Astrocyte (in vitro differentiated cells and primary cell): Measurements from ENCODE around the gene MALAT1. TPM values are rescaled to one million over a fixed set of nuclear protein-coding genes. Genes with fewer than 3 reads are reported as not detected.
A peak's percentile ranks its signal among the peaks of the same experiment; 100 is the strongest.
"Not testable (repeated sequence)": the region's sequence is repeated elsewhere in the genome, so short reads cannot be mapped to it uniquely, and the experiment has no call there.

Source experiments
- DNase-seq: peaks from one replicate; pipeline ENCODE4 v3.0.0-alpha.2; 2010; ENCODE audit warnings: low read depth
- FAIRE-seq: peaks from 2 replicates; lab custom pipeline; 2011; peaks lifted over from hg19 to GRCh38; lab: Jason Lieb, UNC
- H2AFZ ChIP-seq: 2 replicates; pipeline ENCODE4 v1.6.0; 2012; ENCODE audit warnings: low read depth, low read length, inconsistent platforms
- H3K27ac ChIP-seq: 2 replicates; pipeline ENCODE4 v1.5.1; 2011; ENCODE audit warnings: low read depth, low read length, inconsistent platforms
- H3K27me3 ChIP-seq: 2 replicates; pipeline ENCODE4 v1.6.0; 2011; ENCODE audit warnings: low read length, inconsistent platforms; ENCODE audit not compliant: insufficient read depth
- H3K36me3 ChIP-seq: 2 replicates; pipeline ENCODE4 v1.5.1; 2011; ENCODE audit warnings: low read length, inconsistent platforms; ENCODE audit not compliant: insufficient read depth
- H3K4me1 ChIP-seq: 2 replicates; pipeline ENCODE4 v1.5.1; 2011; ENCODE audit warnings: low read length, inconsistent platforms; ENCODE audit not compliant: insufficient read depth
- H3K4me2 ChIP-seq: 2 replicates; pipeline ENCODE4 v1.6.0; 2012; ENCODE audit warnings: low read length, inconsistent platforms
- H3K4me3 ChIP-seq: 2 replicates; pipeline ENCODE4 v1.5.1; 2011; ENCODE audit warnings: low read depth, mild to moderate bottlenecking, low read length, inconsistent platforms; ENCODE audit not compliant: insufficient read depth
- H3K79me2 ChIP-seq: 2 replicates; pipeline ENCODE4 v1.6.0; 2012; ENCODE audit warnings: mild to moderate bottlenecking, low read length, inconsistent platforms; ENCODE audit not compliant: insufficient read depth
- H3K9ac ChIP-seq: 2 replicates; pipeline ENCODE4 v1.6.0; 2012; ENCODE audit warnings: mild to moderate bottlenecking, low read length, inconsistent platforms
- H3K9me3 ChIP-seq: 2 replicates; pipeline ENCODE4 v1.5.1; 2012; ENCODE audit warnings: low read depth, mild to moderate bottlenecking, low read length, inconsistent platforms; ENCODE audit not compliant: insufficient read depth
- H4K20me1 ChIP-seq: 2 replicates; pipeline ENCODE4 v1.6.0; 2012; ENCODE audit warnings: low read length, inconsistent platforms; ENCODE audit not compliant: insufficient read depth
- H3K27ac Mint-ChIP-seq: one replicate; pipeline ENCODE4 v1.8.0; 2021; ENCODE audit warnings: mild to moderate bottlenecking, mixed read lengths; ENCODE audit not compliant: unreplicated experiment
- H3K27me3 Mint-ChIP-seq: one replicate; pipeline ENCODE4 v1.8.0; 2021; ENCODE audit warnings: low read depth, mixed read lengths; ENCODE audit not compliant: unreplicated experiment
- H3K36me3 Mint-ChIP-seq: one replicate; pipeline ENCODE4 v1.8.0; 2021; ENCODE audit warnings: low read depth, mixed read lengths; ENCODE audit not compliant: unreplicated experiment
- H3K4me1 Mint-ChIP-seq: one replicate; pipeline ENCODE4 v1.8.0; 2021; ENCODE audit warnings: low read depth, mixed read lengths; ENCODE audit not compliant: unreplicated experiment
- H3K4me3 Mint-ChIP-seq: one replicate; pipeline ENCODE4 v1.8.0; 2021; ENCODE audit warnings: mild to moderate bottlenecking, moderate library complexity, mixed read lengths; ENCODE audit not compliant: unreplicated experiment
- H3K9me3 Mint-ChIP-seq: one replicate; pipeline ENCODE4 v1.8.0; 2021; ENCODE audit warnings: mild to moderate bottlenecking, mixed read lengths; ENCODE audit not compliant: unreplicated experiment
- EZH2 ChIP-seq: IDR thresholded peaks from 2 replicates; pipeline ENCODE4 v1.6.1; 2012; ENCODE audit warnings: mild to moderate bottlenecking, low read length, inconsistent platforms; ENCODE audit not compliant: insufficient read depth
- total RNA-seq: library from RNA; stranded (reverse); gene quantifications from 2 replicates; pipeline ENCODE4 v1.2.1, GENCODE V29; 2021
- TF ChIP-seq, protein P1 (sequence below): IDR thresholded peaks from 2 replicates; pipeline ENCODE4 v1.5.1; 2011; ENCODE audit warnings: low read depth, mild to moderate bottlenecking, inconsistent platforms, low read length, moderate library complexity; ENCODE audit not compliant: insufficient read depth

MALAT1 gene
- total RNA-seq, 1 donor from 2014 or later = 8,991 TPM

- H3K27ac ChIP-seq = peak overlapping the region; percentile 82
- no peaks in the 10 kb centered on the region for H4K20me1 ChIP-seq
- H3K4me1 ChIP-seq = peaks cover 24% of the 10 kb centered on the region
- no peak for FAIRE-seq
- peak overlapping the region; percentile 86 for H3K9ac ChIP-seq
- H3K4me2 ChIP-seq = peak overlapping the region; percentile 92
- H3K27me3 ChIP-seq = no peaks in the 10 kb centered on the region
- no peaks in the 10 kb centered on the region for H3K36me3 ChIP-seq
- H3K79me2 ChIP-seq = peaks cover 13% of the 10 kb centered on the region
- Mint-ChIP-seq H3K36me3 (peaks cover 6% of the 10 kb centered on the region), H3K27me3 (no peaks in the 10 kb centered on the region), H3K4me3 (peak overlapping the region; percentile 81), H3K4me1 (peaks cover 17% of the 10 kb centered on the region), H3K27ac (peak overlapping the region; percentile 89), H3K9me3 (peaks cover 3% of the 10 kb centered on the region)
- DNase-seq = no peak
- H2AFZ ChIP-seq = peak overlapping the region; percentile 70
- no peaks in the 10 kb centered on the region for H3K9me3 ChIP-seq
- TF ChIP-seq EZH2 = no peak
- TF ChIP-seq, protein P1, sequence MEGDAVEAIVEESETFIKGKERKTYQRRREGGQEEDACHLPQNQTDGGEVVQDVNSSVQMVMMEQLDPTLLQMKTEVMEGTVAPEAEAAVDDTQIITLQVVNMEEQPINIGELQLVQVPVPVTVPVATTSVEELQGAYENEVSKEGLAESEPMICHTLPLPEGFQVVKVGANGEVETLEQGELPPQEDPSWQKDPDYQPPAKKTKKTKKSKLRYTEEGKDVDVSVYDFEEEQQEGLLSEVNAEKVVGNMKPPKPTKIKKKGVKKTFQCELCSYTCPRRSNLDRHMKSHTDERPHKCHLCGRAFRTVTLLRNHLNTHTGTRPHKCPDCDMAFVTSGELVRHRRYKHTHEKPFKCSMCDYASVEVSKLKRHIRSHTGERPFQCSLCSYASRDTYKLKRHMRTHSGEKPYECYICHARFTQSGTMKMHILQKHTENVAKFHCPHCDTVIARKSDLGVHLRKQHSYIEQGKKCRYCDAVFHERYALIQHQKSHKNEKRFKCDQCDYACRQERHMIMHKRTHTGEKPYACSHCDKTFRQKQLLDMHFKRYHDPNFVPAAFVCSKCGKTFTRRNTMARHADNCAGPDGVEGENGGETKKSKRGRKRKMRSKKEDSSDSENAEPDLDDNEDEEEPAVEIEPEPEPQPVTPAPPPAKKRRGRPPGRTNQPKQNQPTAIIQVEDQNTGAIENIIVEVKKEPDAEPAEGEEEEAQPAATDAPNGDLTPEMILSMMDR = no peak
- H3K4me3 ChIP-seq = peak overlapping the region; percentile 63
Measured at GRCh38 chr11:65454696-65455456, 44.0 kb upstream of the MALAT1 start.

GRCh38 chr11:65456418-65456817, 42.4 kb upstream of the MALAT1 start:
- peak overlapping the region; percentile 72 for H3K27ac Mint-ChIP-seq
- DNase-seq (no peak), FAIRE-seq (no peak)
- H3K27ac ChIP-seq = no peak overlapping the region
- peaks cover 17% of the 10 kb centered on the region for H3K4me1 Mint-ChIP-seq
- H2AFZ ChIP-seq = no peak overlapping the region
- TF ChIP-seq EZH2 = no peak
- TF ChIP-seq, protein P1 = no peak
- no peak overlapping the region for H3K4me3 ChIP-seq
- no peaks in the 10 kb centered on the region for H3K27me3 ChIP-seq
- peaks cover 24% of the 10 kb centered on the region for H3K4me1 ChIP-seq
- peaks cover 13% of the 10 kb centered on the region for H3K79me2 ChIP-seq
- peaks cover 3% of the 10 kb centered on the region for H3K9me3 Mint-ChIP-seq
- H3K36me3 Mint-ChIP-seq = peaks cover 6% of the 10 kb centered on the region
- H4K20me1 ChIP-seq = no peaks in the 10 kb centered on the region
- peak overlapping the region; percentile 81 for H3K4me3 Mint-ChIP-seq
- H3K36me3 ChIP-seq = no peaks in the 10 kb centered on the region
- no peaks in the 10 kb centered on the region for H3K27me3 Mint-ChIP-seq
- H3K4me2 ChIP-seq = no peak overlapping the region
- H3K9ac ChIP-seq = no peak overlapping the region
- no peaks in the 10 kb centered on the region for H3K9me3 ChIP-seq

- H3K9me3 ChIP-seq = no peaks in the 10 kb centered on the region
- no peak for DNase-seq
- no peak for FAIRE-seq
Measured at GRCh38 chr11:65459552-65459951, 39.3 kb upstream of the MALAT1 start.

GRCh38 chr11:65465471-65465870, 33.4 kb upstream of the MALAT1 start:
- not testable (repeated sequence) for H3K4me1 Mint-ChIP-seq, H3K4me1 ChIP-seq, H3K9ac ChIP-seq, H4K20me1 ChIP-seq, H3K4me3 Mint-ChIP-seq, H3K27me3 Mint-ChIP-seq, H3K9me3 Mint-ChIP-seq, H3K36me3 ChIP-seq, DNase-seq, H3K9me3 ChIP-seq, FAIRE-seq, H3K27me3 ChIP-seq, H3K27ac ChIP-seq, H3K36me3 Mint-ChIP-seq, H2AFZ ChIP-seq, H3K4me2 ChIP-seq, H3K79me2 ChIP-seq, H3K27ac Mint-ChIP-seq, H3K4me3 ChIP-seq

More at GRCh38 chr11:65459552-65459951, 39.3 kb upstream of the MALAT1 start:
- Histone ChIP-seq H3K4me2 (no peak overlapping the region), H3K27me3 (no peaks in the 10 kb centered on the region), H3K4me3 (no peak overlapping the region), H4K20me1 (no peaks in the 10 kb centered on the region), H3K36me3 (no peaks in the 10 kb centered on the region), H3K79me2 (peaks cover 9% of the 10 kb centered on the region), H3K9ac (no peak overlapping the region), H2AFZ (no peak overlapping the region), H3K27ac (no peak overlapping the region), H3K4me1 (peaks cover 9% of the 10 kb centered on the region)
- TF ChIP-seq, protein P1 = no peak
- TF ChIP-seq EZH2 = no peak
- Mint-ChIP-seq H3K36me3 (peaks cover 3% of the 10 kb centered on the region), H3K4me3 (no peak overlapping the region), H3K9me3 (peaks cover 5% of the 10 kb centered on the region), H3K4me1 (peaks cover 12% of the 10 kb centered on the region), H3K27me3 (no peaks in the 10 kb centered on the region), H3K27ac (no peak overlapping the region)
